HG03135 (cell line): ENCODE data around the gene TXNRD2.

Experiments
- ATAC-seq: cut with Tn5 transposase; IDR thresholded peaks from one replicate; pipeline ENCODE4 v1.9.1; 2021; ENCODE audit warnings: mild to moderate bottlenecking, moderate library complexity; ENCODE audit not compliant: unreplicated experiment

TXNRD2 gene

DNA sequence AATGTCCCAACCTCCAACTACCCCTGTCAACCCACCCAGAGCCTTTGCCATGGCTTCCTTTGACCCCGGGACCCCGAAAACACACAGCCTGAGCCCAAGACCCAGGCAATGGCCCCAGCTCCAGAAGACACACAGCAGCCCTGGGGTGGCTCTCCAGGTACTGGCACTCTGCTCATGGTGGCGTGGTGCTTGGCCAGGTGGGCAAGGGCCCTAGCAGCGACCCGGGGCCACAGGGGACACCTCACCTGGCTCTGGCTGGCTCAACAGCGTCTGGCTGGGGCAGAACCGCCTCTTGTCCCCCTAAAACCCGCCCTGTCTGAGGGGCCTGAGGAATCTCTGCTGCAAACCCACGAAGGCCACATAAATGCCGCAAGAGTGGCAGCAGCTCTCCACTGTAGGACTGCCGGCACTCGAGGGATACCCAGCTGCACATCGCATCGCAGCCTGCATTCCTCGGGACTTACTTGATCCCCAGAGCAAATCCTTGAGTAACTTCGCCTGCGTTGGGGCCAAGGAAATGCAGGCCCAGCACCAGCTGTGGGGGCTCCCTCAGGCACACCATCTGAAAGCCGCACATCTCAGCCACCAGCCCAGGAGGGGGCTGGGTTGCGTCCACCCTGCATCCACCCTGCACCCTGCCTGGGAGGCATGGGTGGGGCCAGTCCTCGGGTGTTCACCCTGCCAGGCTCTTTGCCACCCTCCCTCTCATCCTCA is 63.8 kb downstream of the TXNRD2 start:
- ATAC-seq: no peak

DNA sequence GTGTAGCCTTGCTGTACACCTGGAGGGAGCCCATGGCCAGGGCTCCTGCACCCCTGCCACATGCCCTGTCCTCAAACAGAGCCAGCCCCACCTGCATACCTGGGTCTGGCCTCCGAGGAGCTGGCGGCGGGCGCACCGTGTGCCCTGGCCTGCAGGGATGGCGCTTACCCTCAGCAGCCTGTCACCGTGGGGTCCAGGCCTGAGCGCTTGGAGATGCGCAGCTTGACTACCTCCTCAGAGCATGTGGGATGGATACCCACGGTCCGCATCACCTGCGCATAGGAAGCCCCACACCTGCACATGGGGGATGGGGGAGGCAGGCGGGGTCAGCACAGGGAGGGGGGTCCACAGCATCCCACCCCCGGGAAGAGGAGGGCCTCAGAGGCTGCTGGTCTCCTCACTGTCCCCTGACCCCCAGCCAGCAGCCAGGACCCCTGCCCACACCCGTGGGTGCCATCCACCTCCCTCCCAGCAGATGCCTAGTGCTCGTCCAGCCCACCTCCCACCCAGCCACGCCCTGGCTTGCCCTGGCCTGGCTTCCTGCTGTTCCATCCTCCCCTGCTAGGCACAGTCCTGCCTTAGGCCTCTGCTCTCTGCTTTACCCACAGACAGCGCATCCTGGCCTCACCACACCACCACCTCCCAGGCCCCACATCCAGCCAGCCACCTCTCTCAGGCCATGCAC is 64.5 kb downstream of the TXNRD2 start:
- ATAC-seq: no peak

GRCh38 chr22:19876314-19876940 is 65.2 kb downstream of the TXNRD2 start:
- ATAC-seq: no peak

DNA sequence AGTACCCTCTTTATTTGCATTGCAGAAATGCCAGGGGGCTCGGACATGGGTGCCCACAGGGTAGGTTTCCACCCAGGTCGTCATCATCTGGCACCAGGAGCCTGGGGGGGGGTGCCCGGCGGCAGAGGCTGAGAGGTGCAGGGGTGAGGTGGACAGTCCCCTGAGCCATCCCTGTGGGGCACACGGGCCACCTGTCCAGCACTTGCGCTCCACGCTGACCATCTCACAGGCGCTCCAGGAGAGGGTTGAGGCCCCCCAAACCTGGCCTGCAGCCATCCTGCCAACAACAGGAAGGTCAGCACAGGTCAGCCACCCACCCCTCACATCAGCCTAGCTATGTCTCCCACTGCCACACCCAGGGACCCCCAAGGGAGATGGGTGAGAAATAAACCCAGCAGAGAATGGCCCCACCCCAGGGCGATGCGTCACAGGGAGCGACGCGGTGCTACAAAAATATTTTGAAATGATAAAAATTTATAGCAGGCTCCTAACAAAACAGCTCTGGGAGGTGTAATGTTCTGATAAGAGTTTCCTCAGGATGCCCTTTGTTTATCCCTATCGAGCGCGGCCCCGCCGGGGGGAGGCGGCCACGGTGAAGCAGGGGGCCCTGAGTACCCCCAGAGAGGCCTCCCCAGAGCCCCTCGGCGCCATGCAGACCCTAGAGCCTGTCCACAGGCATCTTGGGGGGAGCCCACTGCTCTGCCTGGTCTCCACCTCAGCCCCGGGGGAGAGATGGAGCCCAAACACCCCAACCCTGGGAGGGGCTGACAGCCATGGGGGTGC is 65.9 kb downstream of the TXNRD2 start:
- no peak for ATAC-seq

GRCh38 chr22:19875061-19875530 is 66.5 kb downstream of the TXNRD2 start:
- ATAC-seq: no peak

GRCh38 chr22:19874307-19875060 is 67.1 kb downstream of the TXNRD2 start:
- ATAC-seq: no peak

- no peak for ATAC-seq
Measured at GRCh38 chr22:19873960-19874306, 67.7 kb downstream of the TXNRD2 start.

DNA sequence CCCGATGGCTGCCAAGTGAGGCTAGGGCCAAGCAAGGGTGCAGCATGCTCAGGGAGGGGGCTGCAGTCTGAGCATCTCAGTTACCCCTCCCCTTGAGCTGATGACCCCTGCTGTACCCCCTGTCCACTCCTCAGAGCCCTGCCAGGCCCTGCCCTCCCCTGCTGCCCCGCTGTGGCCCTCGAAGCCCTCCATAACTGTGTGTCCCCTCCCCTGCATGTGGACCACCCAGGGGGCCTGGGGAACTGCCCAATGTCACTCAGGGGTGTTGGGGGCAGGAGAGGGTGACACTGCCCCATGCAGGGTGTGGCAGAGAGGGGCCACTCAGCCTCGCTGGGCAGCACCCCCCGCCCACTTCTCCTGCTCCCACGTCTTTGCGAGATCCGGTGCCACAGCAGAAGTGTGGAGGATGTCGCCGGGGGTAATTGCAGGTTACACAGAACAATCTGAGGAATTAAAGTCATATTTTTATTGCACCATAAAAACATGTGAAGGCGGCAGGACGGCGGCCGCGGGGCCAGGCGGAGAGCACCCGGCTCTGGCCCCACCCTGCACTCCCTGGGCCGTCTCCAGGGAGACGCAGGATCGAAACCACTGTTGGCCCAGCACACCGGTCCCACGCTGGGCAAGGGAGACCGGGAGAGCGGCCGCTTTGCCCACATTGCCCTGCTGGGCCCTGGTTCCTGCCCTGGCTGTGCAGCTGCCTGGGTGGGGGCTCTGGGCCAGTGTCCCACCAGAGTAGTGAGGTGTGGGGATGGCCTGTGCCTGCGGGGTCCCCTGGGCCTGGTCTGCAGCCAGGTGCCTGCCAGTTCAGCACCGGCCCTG is 68.3 kb downstream of the TXNRD2 start:
- ATAC-seq: no peak

GRCh38 chr22:19872779-19873137 is 68.9 kb downstream of the TXNRD2 start:
- ATAC-seq: no peak

- no peak for ATAC-seq
Measured at GRCh38 chr22:19871845-19872778, 69.5 kb downstream of the TXNRD2 start.

DNA sequence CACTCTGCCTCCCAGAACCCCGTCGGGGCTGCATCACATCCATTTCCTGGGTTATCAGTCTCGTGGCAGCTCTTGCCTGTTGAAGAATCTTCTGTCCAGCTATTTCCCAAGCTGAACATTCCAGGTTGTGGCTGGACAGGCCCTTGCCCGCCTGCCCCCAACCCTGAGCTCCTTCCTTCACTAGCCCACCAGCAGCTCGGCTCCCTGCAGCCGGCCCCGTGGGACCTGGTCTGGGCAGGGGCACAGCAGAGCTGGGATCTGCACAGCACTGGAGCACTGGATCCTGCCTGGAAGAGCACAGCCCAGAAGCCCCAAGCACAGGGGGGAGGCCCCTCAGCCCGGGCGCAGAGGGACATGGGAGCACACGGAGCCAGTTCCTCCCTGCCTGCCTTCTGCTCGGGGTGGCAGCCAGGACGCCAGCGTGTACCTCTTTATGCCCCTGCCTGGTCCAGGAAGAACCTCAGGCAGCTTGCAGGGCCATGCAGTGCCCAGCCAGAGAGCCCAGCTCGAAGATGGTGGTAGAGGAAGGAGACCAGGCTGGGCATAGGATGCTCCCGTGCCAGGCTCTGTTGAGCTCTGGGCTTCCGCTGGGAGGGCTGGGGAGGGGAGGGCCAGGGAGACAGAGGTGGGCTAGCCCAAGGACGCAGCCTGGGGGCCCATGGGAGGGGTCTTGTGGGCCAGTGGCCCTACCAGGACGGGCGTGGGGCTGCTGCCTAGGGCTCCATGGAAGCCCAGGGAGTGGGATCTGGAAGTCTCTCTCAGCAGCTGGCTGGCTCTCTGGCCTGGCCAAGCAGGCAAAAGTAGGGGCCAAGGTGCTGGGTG is 70.4 kb downstream of the TXNRD2 start:
- no peak for ATAC-seq

GRCh38 chr22:19870153-19871022 is 71.2 kb downstream of the TXNRD2 start:
- no peak for ATAC-seq

DNA sequence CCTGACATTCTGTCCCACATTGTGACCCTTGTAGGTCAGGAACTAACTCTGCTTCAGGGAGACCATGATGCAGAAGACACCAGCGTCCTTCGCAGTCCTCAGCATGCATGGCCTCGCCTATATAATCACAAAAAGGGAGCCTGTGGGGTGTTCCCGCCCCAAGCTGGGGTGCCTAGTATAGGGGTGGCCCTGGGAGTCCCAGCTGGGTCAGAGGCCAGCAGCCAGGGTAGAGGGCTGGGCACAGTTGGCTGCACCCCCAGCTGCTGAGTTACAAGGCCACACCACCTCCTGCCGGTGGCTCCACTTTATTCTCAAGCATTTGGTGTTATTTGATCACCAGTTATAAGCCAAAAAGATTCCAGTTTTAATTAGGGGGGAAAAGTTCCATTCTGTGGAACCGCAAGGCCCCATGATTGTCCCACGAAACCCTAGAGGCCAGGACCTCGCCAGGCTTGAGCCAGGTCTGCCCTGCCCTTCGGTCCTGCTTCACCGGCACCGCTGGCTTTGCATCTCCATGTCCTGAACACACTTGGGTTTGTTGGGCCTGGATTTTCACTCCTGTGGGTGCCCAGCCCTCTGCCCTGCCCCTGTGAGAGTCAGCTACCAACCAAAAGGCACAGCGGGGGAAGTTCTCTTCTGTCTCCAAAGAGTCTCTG is 72.0 kb downstream of the TXNRD2 start:
- no peak for ATAC-seq

DNA sequence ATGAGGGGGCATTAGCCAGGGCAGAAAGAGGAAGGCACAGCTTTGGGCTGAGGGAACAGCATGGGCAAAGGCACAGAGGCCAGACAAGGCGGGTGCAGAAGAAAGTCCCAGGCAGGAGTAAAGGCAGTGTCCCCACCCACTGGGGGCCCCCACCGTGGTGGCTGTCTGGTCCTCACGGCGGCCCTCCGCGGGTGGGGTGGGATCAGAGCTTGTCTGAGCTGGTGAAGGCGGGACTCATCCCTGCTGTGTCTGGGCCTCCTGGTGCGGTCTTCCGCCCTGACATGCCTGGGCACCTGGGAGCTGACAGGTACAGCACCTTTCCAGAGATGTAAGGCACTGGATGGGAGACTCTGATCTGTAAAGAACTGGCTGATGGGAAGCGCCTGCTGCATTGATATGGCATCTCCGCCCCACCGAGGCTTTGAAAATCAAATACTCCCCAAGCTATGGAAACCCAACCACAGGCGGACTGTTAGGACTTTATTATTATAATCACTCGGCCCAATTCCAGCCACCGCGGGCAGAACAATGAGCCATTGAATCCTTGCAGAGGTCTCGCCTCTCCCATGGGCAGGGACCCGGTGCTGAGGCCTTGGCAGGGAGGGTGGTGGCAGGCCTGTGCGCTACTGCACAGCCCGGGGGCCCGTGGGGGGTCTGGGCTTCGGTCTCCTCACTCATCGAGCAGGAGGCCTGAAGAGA is 72.7 kb downstream of the TXNRD2 start:
- no peak for ATAC-seq

DNA sequence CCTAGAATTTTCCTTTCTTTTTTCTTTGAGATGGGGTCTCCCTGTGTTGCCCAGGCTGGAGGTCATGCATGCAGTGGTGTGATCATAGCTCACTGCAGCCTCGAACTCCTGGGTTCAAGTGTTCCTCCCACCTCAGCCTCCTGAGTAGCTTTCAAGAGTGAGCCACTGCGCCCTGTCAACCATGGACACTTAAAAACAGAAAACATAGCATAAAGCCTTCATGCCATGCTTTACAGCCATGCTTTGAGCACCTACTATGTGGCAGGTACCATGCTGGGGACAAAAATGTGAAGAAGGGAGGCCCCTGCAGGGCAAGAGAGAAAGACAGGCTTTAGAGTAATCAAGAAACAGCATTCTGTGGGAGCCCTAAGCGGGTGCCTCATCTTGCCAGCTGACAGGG is 73.3 kb downstream of the TXNRD2 start:
- no peak for ATAC-seq

- no peak for ATAC-seq
Measured at GRCh38 chr22:19867617-19868016, 74.0 kb downstream of the TXNRD2 start.
